HG02852 (cell line): ENCODE results near the gene FTL.

Experiments used
- ATAC-seq: cut with Tn5 transposase; IDR thresholded peaks from one replicate; pipeline ENCODE4 v1.9.1; 2021; ENCODE audit warnings: mild to moderate bottlenecking, moderate library complexity; ENCODE audit not compliant: unreplicated experiment

The FTL gene

GRCh38 chr19:48945415-48945814 lies 19.7 kb upstream of the FTL start:
- no peak for ATAC-seq

GRCh38 chr19:48945817-48946216 lies 19.3 kb upstream of the FTL start:
- no peak for ATAC-seq

GRCh38 chr19:48946463-48947257 lies 18.4 kb upstream of the FTL start:
- ATAC-seq, result no peak

- no peak for ATAC-seq
Observed at GRCh38 chr19:48947258-48947542, 17.9 kb upstream of the FTL start.

GRCh38 chr19:48950159-48950558 lies 14.9 kb upstream of the FTL start:
- no peak for ATAC-seq

- no peak for ATAC-seq
Observed at GRCh38 chr19:48950830-48951519, 14.1 kb upstream of the FTL start.

GRCh38 chr19:48953141-48953540 lies 12.0 kb upstream of the FTL start:
- ATAC-seq, result no peak

GRCh38 chr19:48953990-48954594 lies 11.0 kb upstream of the FTL start:
- no peak for ATAC-seq

- peak; percentile 65 for ATAC-seq
Observed at GRCh38 chr19:48954595-48955307, 10.4 kb upstream of the FTL start, which contains the start of gene BAX. Gene BAX (plus strand): TSS chr19:48954875. CDS start chr19:48954929, 54 bp downstream.

- no peak for ATAC-seq
Observed at GRCh38 chr19:48955308-48955958, 9.7 kb upstream of the FTL start.

GRCh38 chr19:48958006-48958405 lies 7.1 kb upstream of the FTL start:
- ATAC-seq, result no peak

GRCh38 chr19:48959341-48960239 lies 5.5 kb upstream of the FTL start:
- ATAC-seq, result no peak

- no peak for ATAC-seq
Observed at GRCh38 chr19:48961051-48961649, 4.0 kb upstream of the FTL start.

GRCh38 chr19:48961673-48962028 lies 3.5 kb upstream of the FTL start:
- no peak for ATAC-seq

GRCh38 chr19:48962029-48962848 lies 2.9 kb upstream of the FTL start:
- peak; percentile 35 for ATAC-seq

- no peak for ATAC-seq
Observed at GRCh38 chr19:48962849-48963165, 2.3 kb upstream of the FTL start.

GRCh38 chr19:48963371-48964204 lies 1.5 kb upstream of the FTL start:
- no peak for ATAC-seq
